ENCODE measurements around the gene AIFM2. TPM values are rescaled to one million over a fixed set of nuclear protein-coding genes. Genes with fewer than 3 reads are reported as not detected.

Gene AIFM2
- total and polyA plus RNA-seq, 10 of the 15 experiments (the other 5 are each of a cell fraction or from before 2014, with no cell fraction given), result 4.5 to 30.8 (median 15.6) TPM

- TF ChIP-seq NFIC (IDR thresholded peaks at IDR 0.05; ENCODE audit: low read depth, low read length), result no peak
Measured at GRCh38 chr10:70114902-70115301, 17.7 kb downstream of the AIFM2 start (continued).

- Histone ChIP-seq H3K4me3 (no peak overlapping the region), H2AFZ (ENCODE audit: control insufficient read depth, low read depth, low read length) (no peak overlapping the region), H4K20me1 (ENCODE audit: control insufficient read depth, insufficient read depth) (no peaks in the 10 kb centered on the region), H3K4me2 (ENCODE audit: control insufficient read depth, insufficient read depth) (no peak overlapping the region), H3K36me3 (ENCODE audit: control insufficient read depth in 2 of 2, insufficient read depth in 2 of 2, low read length in 1 of 2) (peaks cover 19 to 25% of the 10 kb centered on the region in 2 experiments), H3K9ac (ENCODE audit: control insufficient read depth, insufficient read depth, low read length) (no peak overlapping the region), H3K4me1 (ENCODE audit: control insufficient read depth, insufficient read depth, low read length) (peaks cover 14% of the 10 kb centered on the region), H3K27me3 (replicated peaks in 1 of 2; ENCODE audit: control insufficient read depth in 2 of 2, insufficient read depth in 2 of 2, low read length in 1 of 2) (no peaks in the 10 kb centered on the region), H3K27ac (ENCODE audit: control insufficient read depth, insufficient read depth) (no peak overlapping the region), H3K9me3 (replicated peaks; ENCODE audit: control insufficient read depth, insufficient read depth, low read length) (no peaks in the 10 kb centered on the region), H3K79me2 (ENCODE audit: control insufficient read depth, insufficient read depth, low read length) (no peaks in the 10 kb centered on the region)
- FAIRE-seq (no peak), ATAC-seq (no peak), DNase-seq (ENCODE audit: low read depth, low spot score) (no peak)
- RAD21 ChIA-PET (ENCODE audit: unreplicated experiment), result no interaction called here
- intact Hi-C loops (cut with micrococcal nuclease; ENCODE audit: unreplicated experiment), result no loop called here
- TF ChIP-seq SPI1 (IDR thresholded peaks at IDR 0.05; ENCODE audit: borderline replicate concordance, insufficient read depth, low read depth, low read length), result no peak
- no peak for TF ChIP-seq MTA3 (IDR thresholded peaks at IDR 0.05; ENCODE audit: borderline replicate concordance, low read length)
- TF ChIP-seq REST (IDR thresholded peaks at IDR 0.05; ENCODE audit: low read depth, low read length), result no peak
- no peak for TF ChIP-seq MAX (IDR thresholded peaks at IDR 0.05; ENCODE audit: low read depth, low read length)
- no peak for TF ChIP-seq TCF7 (IDR thresholded peaks at IDR 0.05; ENCODE audit: borderline replicate concordance)
- no peak for TF ChIP-seq BHLHE40 (IDR thresholded peaks at IDR 0.05; ENCODE audit: borderline replicate concordance in 1 of 2, low read depth in 2 of 2, low read length in 1 of 2)
- no peak for TF ChIP-seq ZNF207 (IDR thresholded peaks at IDR 0.05; ENCODE audit: borderline replicate concordance)
- no peak for TF ChIP-seq NRF1 (conservative IDR thresholded peaks at IDR 0.05; ENCODE audit: low read depth, low read length)
- TF ChIP-seq CBX5 (IDR thresholded peaks at IDR 0.05; ENCODE audit: low read depth), result no peak
- TF ChIP-seq ATF2 (IDR thresholded peaks at IDR 0.05; ENCODE audit: low read length), result no peak
- SMC1A ChIA-PET (ENCODE audit: uncharacterized antibody, unreplicated experiment), result no interaction called here
- POLR2A ChIA-PET, result no interaction called here
- no TSS peak for BruUV-seq (replicated peaks)
- in situ Hi-C loops (cut with MboI), result no loop called here
- WGBS (ENCODE audit: insufficient coverage, insufficient replicate concordance, low lambda C conversion rate, missing lambda C conversion rate), result 98% methylated on average over 8 of the region's 8 CpGs
- CTCF ChIA-PET, result interaction anchor here (1.1 kb wide), 1 partner anchor 252 kb away, joined by 3 read pairs; no protein-coding TSS in a partner anchor
Measured at GRCh38 chr10:70112071-70112470, 20.6 kb downstream of the AIFM2 start.

Data from GM12878 (cell line).